NCI-H69 (cell line): ENCODE results near the gene TRMO.

Experiments
- DNase-seq: peaks from one replicate; lab custom pipeline; 2025; lab: John Stamatoyannopoulos, UW

The TRMO gene

DNA sequence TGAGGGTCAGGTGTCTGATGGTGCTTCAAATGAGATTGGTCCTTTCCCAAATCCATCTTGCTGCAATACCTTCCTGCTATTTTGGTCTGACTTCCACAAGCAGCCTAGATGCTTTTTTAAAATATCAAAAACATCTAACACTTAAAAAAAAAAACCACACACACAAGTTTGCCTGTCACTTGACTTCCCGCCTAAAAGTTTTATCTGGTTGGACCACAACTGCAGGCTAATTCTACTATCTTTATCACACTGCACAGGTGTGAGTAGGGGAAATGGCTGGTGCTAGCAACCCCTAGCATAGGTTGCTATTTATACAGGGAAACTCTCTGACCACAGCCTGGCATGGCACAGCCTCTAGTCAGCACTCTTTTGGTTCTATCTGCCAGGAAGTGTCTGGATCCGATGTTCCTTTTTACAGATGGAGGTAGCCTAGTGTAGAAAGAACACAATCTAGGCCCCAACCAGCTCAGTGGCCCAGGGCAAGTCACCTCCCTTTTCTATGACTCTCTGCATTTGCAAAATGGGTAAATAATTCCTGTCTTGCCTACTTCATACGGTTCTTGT is 15.9 kb upstream of the TRMO start, which contains the start of gene HEMGN:
Gene HEMGN, minus strand, starts transcription at position 92 of the 564 bp plus-strand sequence. Its CDS starts 36 bp downstream, at position 56.
- no peak for DNase-seq

- DNase-seq = no peak
Observed at GRCh38 chr9:97936998-97937397, 14.7 kb upstream of the TRMO start.

GRCh38 chr9:97935276-97935675 is 13.0 kb upstream of the TRMO start:
- DNase-seq = peak; percentile 81

DNA sequence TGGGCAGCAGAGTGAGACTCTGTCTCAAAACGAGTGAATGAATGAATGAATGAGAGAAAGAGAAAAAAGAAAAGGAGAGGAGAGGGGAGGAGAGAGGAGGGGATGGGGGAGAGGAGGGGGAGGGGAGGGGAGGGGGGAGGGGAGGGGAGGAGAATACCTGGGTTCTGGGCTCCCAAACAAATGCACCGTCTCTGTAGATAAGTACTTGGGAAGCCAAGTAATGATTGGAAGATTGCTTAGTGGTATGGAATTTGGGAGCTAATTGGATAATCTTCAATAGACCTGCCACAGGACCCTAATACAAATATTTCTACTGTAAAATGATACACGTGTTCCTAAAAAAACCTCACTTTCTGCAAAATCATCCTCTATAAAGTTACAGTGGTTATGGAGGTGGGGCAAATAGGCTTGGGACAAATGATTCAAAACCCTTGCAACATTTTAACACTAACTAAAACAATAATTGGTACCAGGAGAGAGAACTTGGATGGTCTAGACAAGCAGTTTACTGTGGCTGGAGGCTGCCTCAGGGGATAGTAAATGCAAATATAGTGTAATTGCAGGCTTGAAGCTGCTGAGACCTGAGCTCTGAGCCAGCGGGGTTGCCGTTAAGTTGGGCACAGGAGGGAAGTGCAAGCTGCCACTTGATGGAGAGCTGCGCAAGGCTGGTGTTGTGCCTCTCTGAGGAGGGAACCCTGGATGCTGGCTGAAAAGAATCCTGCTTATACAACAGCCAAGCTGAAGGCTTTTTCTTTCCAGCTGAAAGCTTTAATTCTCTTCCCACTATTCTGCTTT is 12.2 kb upstream of the TRMO start:
- DNase-seq = peak; percentile 99

DNA sequence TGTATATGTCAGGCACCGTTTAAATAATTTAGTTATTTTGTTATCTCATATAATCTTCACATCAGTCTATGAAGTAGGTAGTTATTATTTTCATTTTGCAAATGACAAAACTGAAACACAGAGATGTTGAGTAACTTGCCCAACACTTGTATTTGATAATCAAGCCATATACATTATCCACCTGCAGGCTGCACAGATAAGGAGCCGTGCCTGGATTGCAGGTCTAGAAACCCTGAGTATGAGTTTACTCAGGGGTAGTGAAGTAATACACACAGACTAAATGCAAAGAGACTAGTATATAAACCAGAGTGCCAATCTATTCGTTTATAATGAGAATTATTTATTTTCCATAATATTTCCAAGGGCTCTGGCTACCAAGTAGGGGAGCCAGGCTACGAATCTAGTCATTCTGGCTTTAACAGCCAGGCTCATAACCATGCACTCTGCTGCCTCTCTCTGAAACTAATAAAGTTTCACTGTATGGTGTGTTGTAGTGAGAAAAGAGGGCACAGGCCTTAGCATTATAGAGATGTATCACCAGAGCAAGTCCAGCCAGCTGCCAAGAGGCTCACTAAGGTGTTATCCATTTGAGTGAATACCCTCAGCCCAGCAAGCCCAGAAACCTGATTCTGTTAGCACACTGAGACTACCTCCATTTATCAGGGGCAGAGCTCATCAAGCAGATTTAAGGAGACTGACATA is 11.1 kb upstream of the TRMO start:
- peak; percentile 40 for DNase-seq

DNA sequence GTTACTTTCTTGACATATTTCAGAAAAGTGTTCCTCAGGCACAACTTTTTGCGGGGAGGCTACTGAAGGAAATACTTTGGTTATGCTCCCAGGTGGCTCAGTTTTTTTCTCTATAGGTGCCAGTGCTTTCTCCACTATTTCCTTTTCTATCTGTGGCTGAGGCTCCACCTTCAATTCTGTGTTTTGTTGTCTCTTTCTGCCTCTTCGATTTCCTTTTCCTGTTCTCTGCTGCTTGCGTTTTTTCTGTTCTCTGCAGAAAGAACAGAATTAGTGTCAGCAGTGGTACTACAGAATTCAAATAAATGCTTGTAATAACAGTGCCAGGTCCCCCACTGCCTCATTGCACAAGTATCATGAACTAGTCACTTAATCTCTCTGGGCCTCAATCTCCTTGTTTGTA is 8.7 kb upstream of the TRMO start:
- DNase-seq = no peak

GRCh38 chr9:97928986-97929604 is 6.8 kb upstream of the TRMO start:
- DNase-seq = peak; percentile 12

DNA sequence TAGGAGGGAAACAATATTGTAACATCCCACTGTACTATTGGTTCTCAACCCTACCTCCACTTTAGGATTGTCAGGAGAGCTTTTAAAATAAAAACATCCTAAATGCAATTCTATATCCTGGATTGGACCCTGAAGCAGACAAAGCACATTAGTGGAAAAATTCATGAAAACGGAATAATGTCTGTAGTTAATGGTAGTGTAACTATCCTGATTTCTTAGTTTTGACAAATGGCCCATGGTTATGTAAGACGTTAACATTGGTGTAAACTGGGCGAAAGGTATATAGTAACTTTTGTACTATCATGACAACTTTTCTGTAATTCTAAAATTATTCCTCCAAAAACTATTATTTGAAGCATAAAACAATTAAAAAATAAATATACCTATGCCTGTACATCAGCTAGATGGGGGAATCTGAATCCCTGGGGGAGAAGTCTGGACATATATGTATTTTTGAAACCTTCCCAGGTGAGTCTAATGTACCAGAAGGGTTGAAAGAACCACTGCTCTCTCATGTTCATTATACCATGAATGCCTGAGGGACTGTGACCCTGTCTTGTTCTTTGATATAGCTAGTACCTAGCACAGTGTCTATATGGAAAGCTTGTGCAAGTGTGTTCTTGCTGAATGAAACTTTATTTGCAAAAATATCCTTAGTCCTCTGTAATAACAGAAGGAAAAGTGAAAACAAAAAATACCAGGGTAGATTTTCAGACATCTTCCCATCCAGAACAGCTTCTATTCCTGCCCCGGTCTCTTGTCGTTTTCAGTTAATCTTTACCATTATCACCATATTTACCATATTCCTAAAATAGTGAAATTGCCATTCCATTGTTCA is 3.4 kb upstream of the TRMO start:
- peak; percentile 14 for DNase-seq

- DNase-seq = no peak
Observed at GRCh38 chr9:97924386-97924785, 2.1 kb upstream of the TRMO start.

DNA sequence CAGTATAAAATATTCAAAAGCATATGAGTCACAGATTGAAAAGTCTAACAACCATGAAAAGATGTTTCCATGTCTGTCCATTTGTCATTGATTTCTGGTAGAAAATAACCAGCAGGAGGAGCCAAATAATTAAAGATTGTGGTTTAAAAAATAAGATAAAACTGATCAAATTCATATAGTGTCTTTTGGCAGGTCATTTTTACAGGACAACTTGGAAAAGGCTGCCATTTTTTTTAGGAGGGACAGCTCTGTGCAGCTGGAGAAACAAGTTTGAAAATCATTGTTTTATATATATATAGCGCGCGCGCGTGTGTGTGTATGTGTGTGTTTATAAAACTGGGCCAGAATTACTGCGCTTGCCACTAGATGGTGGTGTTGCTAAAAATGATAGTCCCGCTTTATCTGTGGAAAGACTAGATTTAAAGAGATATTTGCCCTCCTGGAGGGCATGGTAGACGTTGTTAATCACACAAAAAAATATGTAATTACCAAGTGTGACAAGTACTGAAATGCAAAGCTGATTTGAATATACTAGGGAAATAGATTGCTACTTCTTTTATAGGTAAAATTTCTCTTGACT is 1.3 kb upstream of the TRMO start:
- peak; percentile 91 for DNase-seq

DNA sequence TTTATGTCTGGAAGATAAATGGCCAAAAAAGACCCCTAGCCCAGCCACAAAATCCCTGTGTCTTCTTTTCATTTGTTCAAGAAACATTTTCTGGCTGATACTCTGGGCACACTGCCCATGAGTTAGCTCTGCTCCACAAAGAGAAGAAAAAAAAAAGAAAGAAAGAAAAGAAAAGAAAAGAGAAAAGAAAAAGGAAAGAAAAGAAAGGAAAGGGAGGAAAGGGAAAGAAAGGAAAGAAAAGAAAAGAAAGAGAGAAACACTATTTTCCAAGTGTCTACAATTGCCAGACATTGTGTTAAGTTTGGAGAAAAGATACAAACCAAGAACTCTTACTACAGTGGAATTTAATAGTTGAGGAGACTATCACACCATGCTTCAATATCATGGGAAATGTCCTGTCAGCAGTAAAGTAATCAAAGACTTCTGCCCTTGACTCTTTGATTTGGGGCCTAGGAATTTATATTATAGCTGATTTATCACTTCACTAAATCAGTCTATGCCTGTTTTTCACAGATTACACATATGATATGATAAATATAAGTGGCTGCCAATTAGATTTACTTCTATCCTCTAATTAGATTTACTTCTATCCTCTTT is 3.0 kb downstream of the TRMO start:
- no peak for DNase-seq

DNA sequence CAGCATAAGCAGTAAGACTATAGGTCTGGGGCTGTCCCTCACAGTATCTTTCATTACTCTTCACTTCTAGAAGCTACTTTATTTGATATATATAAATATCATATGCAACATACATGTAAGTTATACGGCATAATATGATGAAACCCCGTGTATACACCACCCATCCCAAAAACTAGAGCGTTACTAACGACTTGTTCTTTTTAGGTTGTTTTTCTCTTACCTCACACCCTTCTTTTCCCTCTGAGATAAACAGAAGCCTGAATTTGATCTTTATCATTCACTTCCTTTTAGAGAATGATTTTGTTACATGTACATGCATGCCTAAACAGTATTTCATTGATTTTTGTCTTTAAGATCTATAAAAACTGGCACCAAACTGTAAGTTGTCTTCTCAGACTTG is 3.7 kb downstream of the TRMO start:
- DNase-seq = no peak

DNA sequence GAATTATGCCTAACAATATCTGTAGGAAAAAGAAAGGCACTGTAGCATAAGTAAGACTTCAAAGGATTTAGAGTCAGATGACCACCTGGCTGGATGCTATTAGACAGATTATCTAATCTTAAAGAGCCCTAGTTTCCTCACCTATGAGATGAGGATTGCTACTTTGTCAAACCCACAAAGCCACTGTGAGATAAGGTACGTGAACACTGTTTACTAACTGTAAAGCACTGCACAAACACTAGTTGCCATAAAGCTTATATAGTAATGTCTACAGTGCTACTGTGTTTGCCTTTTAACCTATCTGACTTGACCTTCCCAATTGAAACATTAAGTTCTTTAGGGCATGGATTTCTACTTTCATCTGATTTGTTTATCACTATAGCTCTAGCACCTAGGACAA is 10.3 kb downstream of the TRMO start:
- no peak for DNase-seq

- no peak for DNase-seq
Observed at GRCh38 chr9:97911528-97911927, 10.8 kb downstream of the TRMO start.

- DNase-seq = no peak
Observed at GRCh38 chr9:97910357-97910756, 11.9 kb downstream of the TRMO start.

GRCh38 chr9:97908705-97909104 is 13.6 kb downstream of the TRMO start:
- no peak for DNase-seq

- DNase-seq = no peak
Observed at GRCh38 chr9:97907632-97908031, 14.7 kb downstream of the TRMO start.

- no peak for DNase-seq
Observed at GRCh38 chr9:97907046-97907445, 15.3 kb downstream of the TRMO start.

- DNase-seq = no peak
Observed at GRCh38 chr9:97906236-97906831, 16.0 kb downstream of the TRMO start.

DNA sequence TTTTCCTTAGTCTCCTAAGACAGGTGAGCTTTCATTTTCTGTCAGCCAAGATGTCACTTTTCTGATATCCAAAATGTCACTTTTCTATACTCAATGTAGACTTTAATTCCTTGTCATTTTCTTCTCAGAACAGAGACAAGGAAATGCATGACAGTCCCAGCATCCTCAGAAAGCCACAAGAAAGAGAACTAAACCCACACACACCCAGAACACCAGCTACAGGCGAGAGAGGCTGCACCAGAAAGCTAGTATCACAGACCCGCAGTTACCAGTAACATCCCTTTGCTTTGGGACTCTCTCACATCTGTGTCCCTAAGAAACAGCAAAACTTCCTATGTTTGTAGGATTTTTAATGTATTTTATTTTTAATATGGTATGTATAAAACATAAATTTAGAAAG is 17.1 kb downstream of the TRMO start:
- no peak for DNase-seq

- no peak for DNase-seq
Observed at GRCh38 chr9:97904725-97905124, 17.6 kb downstream of the TRMO start.
